ENCODE results near the gene COQ4. TPM values are rescaled to one million over a fixed set of nuclear protein-coding genes. Genes with fewer than 3 reads are reported as not detected.
A peak's percentile ranks its signal among the peaks of the same experiment; 100 is the strongest.

The COQ4 gene
- total RNA-seq, 1 donor from 2014 or later, result 17.2 TPM

DNA sequence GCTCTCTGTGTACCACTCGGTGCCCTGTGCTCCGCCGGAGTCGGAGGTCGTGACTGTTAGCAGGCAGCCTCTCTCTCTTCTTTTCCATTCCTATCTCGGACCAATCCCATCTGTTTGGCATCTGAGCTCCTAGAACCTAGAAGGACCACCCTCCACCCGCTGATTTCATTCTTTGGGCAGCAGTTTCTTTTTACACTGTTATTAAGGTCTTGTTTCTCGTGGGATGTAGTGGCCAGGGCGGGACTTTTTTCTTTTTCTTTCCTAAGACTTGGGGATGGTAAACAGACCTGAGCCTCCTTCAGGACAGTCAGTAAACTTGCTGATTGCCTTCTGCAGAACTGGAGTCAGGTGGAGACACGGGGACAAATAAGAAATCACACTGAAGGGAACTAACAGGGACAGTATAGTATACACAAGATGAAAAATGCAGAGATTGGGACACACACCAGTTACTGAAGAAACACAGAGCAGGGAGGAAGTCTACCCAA lies 49.0 kb downstream of the COQ4 start:
- H3K27me3 ChIP-seq (ENCODE audit: control insufficient read depth in 3 of 3, insufficient read depth in 3 of 3, low read length in 3 of 3), result no peaks in the 10 kb centered on the region
- peak overlapping the region; percentile 92 for H3K27ac ChIP-seq (ENCODE audit: low read depth, low read length)
- H3K4me3 ChIP-seq (ENCODE audit: low read length in 3 of 3), result peak overlapping the region; percentile 100
- H3K9ac ChIP-seq (ENCODE audit: low read depth in 1 of 3, low read length in 3 of 3), result peak overlapping the region; percentile 87 to 99 (median 95)
- peaks cover 13 to 23% (median 16%) of the 10 kb centered on the region in 3 donors for H3K4me1 ChIP-seq (ENCODE audit: control insufficient read depth in 3 of 3, insufficient read depth in 3 of 3, low read length in 3 of 3)
- H3K36me3 ChIP-seq (ENCODE audit: control insufficient read depth in 3 of 3, insufficient read depth in 3 of 3, low read length in 3 of 3), result peaks cover 7 to 9% (median 9%) of the 10 kb centered on the region in 3 donors
- no peaks in the 10 kb centered on the region for H3K9me3 ChIP-seq (ENCODE audit: control insufficient read depth in 3 of 3, low read length in 3 of 3)

DNA sequence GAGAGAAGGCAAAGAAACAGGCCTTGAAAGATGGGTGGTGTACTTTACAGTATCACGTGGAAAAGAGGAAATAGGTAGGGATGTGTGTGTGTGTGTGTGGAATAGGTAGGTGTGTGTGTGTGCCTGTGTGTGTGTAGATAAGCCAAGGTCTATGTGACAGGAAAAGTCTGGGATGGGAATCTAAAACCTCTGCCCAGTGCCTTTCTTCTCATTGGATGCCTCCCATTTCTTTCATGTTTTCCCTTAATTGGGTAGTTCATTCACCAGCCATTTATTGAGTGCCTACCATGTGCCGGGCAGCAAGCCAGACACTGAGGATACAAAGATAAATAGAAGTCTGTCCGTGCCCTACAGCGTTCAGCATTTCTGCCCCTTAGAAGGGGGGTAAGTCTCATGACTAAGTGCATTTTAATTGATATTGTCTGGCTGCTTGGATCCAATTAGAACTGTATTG lies 49.6 kb downstream of the COQ4 start:
- no peak overlapping the region for H3K27ac ChIP-seq (ENCODE audit: low read depth, low read length)
- H3K4me1 ChIP-seq (ENCODE audit: control insufficient read depth in 3 of 3, insufficient read depth in 3 of 3, low read length in 3 of 3), result peaks cover 13 to 23% (median 16%) of the 10 kb centered on the region in 3 donors
- peaks cover 7 to 9% (median 9%) of the 10 kb centered on the region in 3 donors for H3K36me3 ChIP-seq (ENCODE audit: control insufficient read depth in 3 of 3, insufficient read depth in 3 of 3, low read length in 3 of 3)
- no peaks in the 10 kb centered on the region for H3K27me3 ChIP-seq (ENCODE audit: control insufficient read depth in 3 of 3, insufficient read depth in 3 of 3, low read length in 3 of 3)
- no peaks in the 10 kb centered on the region for H3K9me3 ChIP-seq (ENCODE audit: control insufficient read depth in 3 of 3, low read length in 3 of 3)
- peak overlapping the region; percentile 100 for H3K4me3 ChIP-seq (ENCODE audit: low read length in 3 of 3)
- H3K9ac ChIP-seq (ENCODE audit: low read depth in 1 of 3, low read length in 3 of 3), result peak overlapping the region; percentile 87 to 99 (median 95)

DNA sequence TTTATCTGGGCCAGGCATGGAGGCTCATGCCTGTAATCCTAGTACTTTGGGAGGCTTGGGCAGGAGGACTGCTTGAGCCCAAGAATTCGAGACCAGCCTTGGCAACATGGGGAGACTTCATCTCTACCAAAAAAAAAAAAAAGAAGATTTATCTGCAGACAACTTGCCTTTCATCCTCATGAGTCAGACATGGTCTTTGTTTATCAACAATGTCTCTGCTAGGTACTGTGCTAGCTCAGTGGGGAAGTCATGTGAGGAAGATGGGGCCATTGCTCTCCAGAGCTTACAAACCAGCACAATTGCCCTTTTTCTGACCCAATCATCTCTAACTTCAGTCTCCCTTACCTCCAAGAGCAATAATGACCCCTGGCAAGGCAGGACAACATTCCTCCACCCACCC lies 50.1 kb downstream of the COQ4 start:
- Histone ChIP-seq H3K4me3 (ENCODE audit: low read length in 3 of 3) (no peak overlapping the region), H3K36me3 (ENCODE audit: control insufficient read depth in 3 of 3, insufficient read depth in 3 of 3, low read length in 3 of 3) (peaks cover 7 to 11% (median 9%) of the 10 kb centered on the region in 3 donors), H3K27me3 (ENCODE audit: control insufficient read depth in 3 of 3, insufficient read depth in 3 of 3, low read length in 3 of 3) (no peaks in the 10 kb centered on the region), H3K9me3 (ENCODE audit: control insufficient read depth in 3 of 3, low read length in 3 of 3) (no peaks in the 10 kb centered on the region), H3K4me1 (ENCODE audit: control insufficient read depth in 3 of 3, insufficient read depth in 3 of 3, low read length in 3 of 3) (peaks cover 13 to 23% (median 16%) of the 10 kb centered on the region in 3 donors), H3K9ac (ENCODE audit: low read depth in 1 of 3, low read length in 3 of 3) (no peak overlapping the region), H3K27ac (ENCODE audit: low read depth, low read length) (no peak overlapping the region)

DNA sequence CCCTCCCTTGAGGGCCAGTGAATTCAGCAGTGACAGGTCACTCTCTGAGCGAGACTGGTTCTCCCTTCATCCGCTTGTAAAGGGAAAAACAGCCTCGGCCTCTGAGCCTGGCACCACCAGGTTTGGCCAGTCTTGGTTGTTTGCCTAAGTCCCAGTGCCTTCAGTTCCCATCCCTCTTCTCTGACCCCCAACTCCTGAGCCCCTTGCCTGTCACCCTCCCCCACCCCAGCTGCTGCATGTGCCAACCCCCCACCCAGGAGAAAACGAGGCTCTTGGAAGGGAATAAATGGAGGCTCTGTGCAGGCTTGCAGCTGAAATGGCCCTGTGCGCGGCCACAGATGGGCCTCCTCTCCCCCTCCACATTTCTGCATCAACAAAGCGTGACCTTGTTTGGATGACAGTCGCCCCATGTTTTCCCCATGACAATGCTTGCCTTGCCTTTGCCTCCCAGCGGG lies 51.6 kb downstream of the COQ4 start:
- Histone ChIP-seq H3K9me3 (ENCODE audit: control insufficient read depth in 3 of 3, low read length in 3 of 3) (no peaks in the 10 kb centered on the region), H3K9ac (ENCODE audit: low read depth in 1 of 3, low read length in 3 of 3) (no peak overlapping the region), H3K4me3 (ENCODE audit: low read length in 3 of 3) (no peak overlapping the region), H3K36me3 (ENCODE audit: control insufficient read depth in 3 of 3, insufficient read depth in 3 of 3, low read length in 3 of 3) (peaks cover 10 to 19% (median 13%) of the 10 kb centered on the region in 3 donors), H3K27me3 (ENCODE audit: control insufficient read depth in 3 of 3, insufficient read depth in 3 of 3, low read length in 3 of 3) (no peaks in the 10 kb centered on the region), H3K27ac (ENCODE audit: low read depth, low read length) (no peak overlapping the region), H3K4me1 (ENCODE audit: control insufficient read depth in 3 of 3, insufficient read depth in 3 of 3, low read length in 3 of 3) (peaks cover 13 to 23% (median 16%) of the 10 kb centered on the region in 3 donors)

DNA sequence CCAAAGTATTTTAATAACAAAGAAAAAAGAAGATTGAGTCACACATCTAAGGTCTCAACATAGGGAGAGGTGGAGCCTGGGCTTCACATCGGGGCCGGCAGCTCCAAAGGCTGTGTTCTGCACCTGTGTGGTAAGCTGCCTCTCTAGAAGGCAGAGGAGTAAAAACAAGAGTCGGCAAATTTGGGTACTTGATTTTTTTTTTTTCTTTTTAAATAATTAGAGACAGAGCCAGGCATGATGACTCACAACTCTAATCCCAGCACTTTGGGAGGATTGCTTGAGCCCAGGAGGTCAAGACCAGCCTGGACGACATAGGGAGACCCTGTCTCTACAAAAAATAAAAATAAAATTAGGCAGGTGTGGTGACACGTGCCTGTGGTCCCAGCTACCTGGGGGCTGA lies 53.2 kb downstream of the COQ4 start:
- H3K27me3 ChIP-seq (ENCODE audit: control insufficient read depth in 3 of 3, insufficient read depth in 3 of 3, low read length in 3 of 3), result no peaks in the 10 kb centered on the region
- H3K9ac ChIP-seq (ENCODE audit: low read depth in 1 of 3, low read length in 3 of 3), result no peak overlapping the region
- peaks cover 9 to 17% (median 12%) of the 10 kb centered on the region in 3 donors for H3K4me1 ChIP-seq (ENCODE audit: control insufficient read depth in 3 of 3, insufficient read depth in 3 of 3, low read length in 3 of 3)
- peaks cover 13 to 19% (median 15%) of the 10 kb centered on the region in 3 donors for H3K36me3 ChIP-seq (ENCODE audit: control insufficient read depth in 3 of 3, insufficient read depth in 3 of 3, low read length in 3 of 3)
- H3K27ac ChIP-seq (ENCODE audit: low read depth, low read length), result no peak overlapping the region
- H3K4me3 ChIP-seq (ENCODE audit: low read length in 3 of 3), result no peak overlapping the region
- no peaks in the 10 kb centered on the region for H3K9me3 ChIP-seq (ENCODE audit: control insufficient read depth in 3 of 3, low read length in 3 of 3)

DNA sequence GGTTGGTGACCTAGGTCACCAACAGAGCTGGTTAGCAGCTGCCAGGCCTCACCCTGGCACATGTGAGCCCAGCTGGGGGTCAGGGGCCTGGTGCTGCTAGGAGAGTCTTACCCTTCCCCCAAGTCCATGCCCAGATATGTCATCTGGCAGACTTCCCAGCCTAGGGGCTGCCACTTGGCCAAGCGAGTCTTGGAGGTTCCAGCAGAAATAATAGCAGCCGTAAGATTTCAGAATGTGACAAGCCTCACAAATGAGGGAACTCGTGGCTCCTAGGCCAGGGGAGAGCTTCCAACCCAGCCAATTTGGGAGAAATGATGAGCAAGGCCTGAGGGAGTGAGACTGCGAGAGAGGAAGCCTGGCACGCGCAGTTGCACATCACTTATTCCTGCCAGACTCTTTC lies 59.6 kb downstream of the COQ4 start:
- Histone ChIP-seq H3K27me3 (ENCODE audit: control insufficient read depth in 3 of 3, insufficient read depth in 3 of 3, low read length in 3 of 3) (no peaks in the 10 kb centered on the region), H3K9ac (ENCODE audit: low read depth in 1 of 3, low read length in 3 of 3) (no peak overlapping the region)

DNA sequence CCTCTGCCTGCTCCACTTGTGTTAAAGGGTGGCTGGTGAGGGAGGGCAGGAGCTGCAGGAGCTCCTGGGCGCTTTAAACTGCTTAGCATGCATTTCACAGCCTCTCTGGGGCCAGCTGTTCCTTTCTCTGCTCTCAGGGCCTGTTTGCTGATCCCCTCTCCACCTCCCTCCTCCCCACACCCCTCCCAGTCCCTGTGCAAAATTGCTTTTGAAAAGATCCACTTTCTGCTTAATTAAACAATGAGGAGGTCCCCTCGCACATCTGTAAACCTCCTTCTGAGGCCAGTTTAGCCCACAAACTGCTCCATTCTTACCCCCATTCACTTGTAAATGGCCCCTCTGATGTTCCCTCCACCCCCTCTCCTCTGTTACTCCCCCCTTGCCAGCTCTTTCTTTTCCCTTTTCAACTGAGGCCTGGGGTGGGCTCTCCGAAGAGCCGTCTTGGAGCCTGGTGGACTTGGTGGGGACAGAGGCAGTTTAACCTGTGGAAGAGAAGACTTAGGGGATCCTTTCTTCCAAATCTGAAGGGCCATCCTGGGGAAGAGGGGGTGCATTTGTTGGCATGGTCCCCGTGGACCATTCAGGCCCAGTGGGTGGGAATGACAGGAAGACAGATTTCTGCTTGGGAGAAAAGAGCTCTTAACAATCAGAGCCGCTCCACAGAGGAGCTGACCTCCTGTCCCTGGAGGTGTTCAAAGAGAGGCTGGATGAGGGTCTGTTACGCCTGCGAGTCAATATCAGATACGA lies 60.5 kb downstream of the COQ4 start:
- no peaks in the 10 kb centered on the region for H3K27me3 ChIP-seq (ENCODE audit: control insufficient read depth in 3 of 3, insufficient read depth in 3 of 3, low read length in 3 of 3)
- no peak overlapping the region for H3K4me3 ChIP-seq (ENCODE audit: low read length in 3 of 3)
- no peak overlapping the region for H3K9ac ChIP-seq (ENCODE audit: low read depth in 1 of 3, low read length in 3 of 3)
- H3K36me3 ChIP-seq (ENCODE audit: control insufficient read depth in 3 of 3, insufficient read depth in 3 of 3, low read length in 3 of 3), result peaks cover 35 to 39% (median 36%) of the 10 kb centered on the region in 3 donors
- H3K27ac ChIP-seq (ENCODE audit: low read depth, low read length), result no peak overlapping the region
- H3K9me3 ChIP-seq (ENCODE audit: control insufficient read depth in 3 of 3, low read length in 3 of 3), result no peaks in the 10 kb centered on the region
- H3K4me1 ChIP-seq (ENCODE audit: control insufficient read depth in 3 of 3, insufficient read depth in 3 of 3, low read length in 3 of 3), result peaks cover 0 to 6% (median 0%) of the 10 kb centered on the region in 3 donors

More for the DNA sequence above, 59.6 kb downstream of the COQ4 start:
- no peak overlapping the region for H3K27ac ChIP-seq (ENCODE audit: low read depth, low read length)
- H3K9me3 ChIP-seq (ENCODE audit: control insufficient read depth in 3 of 3, low read length in 3 of 3), result no peaks in the 10 kb centered on the region
- H3K36me3 ChIP-seq (ENCODE audit: control insufficient read depth in 3 of 3, insufficient read depth in 3 of 3, low read length in 3 of 3), result peaks cover 27 to 34% (median 33%) of the 10 kb centered on the region in 3 donors
- no peak overlapping the region for H3K4me3 ChIP-seq (ENCODE audit: low read length in 3 of 3)
- peaks cover 0 to 6% (median 0%) of the 10 kb centered on the region in 3 donors for H3K4me1 ChIP-seq (ENCODE audit: control insufficient read depth in 3 of 3, insufficient read depth in 3 of 3, low read length in 3 of 3)

Other genes starting within 250 kb of the COQ4 start
- gene PTGES2, start 195.1 kb upstream of the COQ4 start, total RNA-seq, result 47.5 TPM
- 2.1 TPM for gene LCN2, start 173.4 kb upstream of the COQ4 start, total RNA-seq
- 7.8 TPM for gene BBLN, start 162.6 kb upstream of the COQ4 start, total RNA-seq
- gene CIZ1, start 131.3 kb upstream of the COQ4 start, total RNA-seq, result 12.0 TPM
- gene DNM1, start 119.5 kb upstream of the COQ4 start, total RNA-seq, result 20.4 TPM
- 85.1 TPM for gene GOLGA2, start 46.8 kb upstream of the COQ4 start, total RNA-seq
- 17.7 TPM for gene SWI5, start 46.6 kb upstream of the COQ4 start, total RNA-seq
- gene TRUB2, start 392 bp upstream of the COQ4 start, total RNA-seq, result 11.0 TPM
- gene SLC27A4, start 17.7 kb downstream of the COQ4 start, total RNA-seq, result 9.4 TPM
- 26.6 TPM for gene URM1, start 48.5 kb downstream of the COQ4 start, total RNA-seq
- gene CERCAM, start 98.0 kb downstream of the COQ4 start, total RNA-seq, result 33.4 TPM
- 15.7 TPM for gene ODF2, start 133.2 kb downstream of the COQ4 start, total RNA-seq
- gene GLE1, start 181.9 kb downstream of the COQ4 start, total RNA-seq, result 16.7 TPM
- 368 TPM for gene SPTAN1, start 229.7 kb downstream of the COQ4 start, total RNA-seq

Measured in skeletal muscle tissue (tissue), 4 donors.